ENCODE results near the gene PTPRG. TPM values are rescaled to one million over a fixed set of nuclear protein-coding genes. Genes with fewer than 3 reads are reported as not detected.

Gene PTPRG
- total RNA-seq, 6 experiments from 2014 or later = 29.4 to 34.7 (median 32.7) TPM

- Mint-ChIP-seq H3K4me1 (ENCODE audit: low read depth) (no peaks in the 10 kb centered on the region), H3K27me3 (ENCODE audit: insufficient read depth) (no peaks in the 10 kb centered on the region), H3K36me3 (ENCODE audit: low read depth) (no peaks in the 10 kb centered on the region), H3K27ac (no peak overlapping the region), H3K9me3 (no peaks in the 10 kb centered on the region), H3K4me3 (no peak overlapping the region)
- no peak for TF ChIP-seq CTCF (IDR thresholded peaks at IDR 0.05)
- no peak for DNase-seq
Measured at GRCh38 chr3:62284442-62284841, 723.1 kb downstream of the PTPRG start.

GRCh38 chr3:62287392-62287927, 726.1 kb downstream of the PTPRG start:
- no peak for TF ChIP-seq CTCF (IDR thresholded peaks at IDR 0.05)
- Mint-ChIP-seq H3K4me1 (ENCODE audit: low read depth) (no peaks in the 10 kb centered on the region), H3K36me3 (ENCODE audit: low read depth) (peaks cover 6% of the 10 kb centered on the region; the same call in 1 of the 2 replicates), H3K27ac (no peak overlapping the region), H3K9me3 (no peaks in the 10 kb centered on the region), H3K27me3 (ENCODE audit: insufficient read depth) (no peaks in the 10 kb centered on the region), H3K4me3 (no peak overlapping the region)
- DNase-seq = no peak

GRCh38 chr3:62289922-62290321, 728.6 kb downstream of the PTPRG start:
- H3K4me3 Mint-ChIP-seq = no peak overlapping the region
- H3K27ac Mint-ChIP-seq = no peak overlapping the region
- H3K36me3 Mint-ChIP-seq (ENCODE audit: low read depth) = peaks cover 8% of the 10 kb centered on the region; the same call in 1 of the 2 replicates
- TF ChIP-seq CTCF (IDR thresholded peaks at IDR 0.05) = no peak
- DNase-seq = no peak
- no peaks in the 10 kb centered on the region for H3K27me3 Mint-ChIP-seq (ENCODE audit: insufficient read depth)
- no peaks in the 10 kb centered on the region for H3K9me3 Mint-ChIP-seq
- no peaks in the 10 kb centered on the region for H3K4me1 Mint-ChIP-seq (ENCODE audit: low read depth)

- Mint-ChIP-seq H3K27me3 (ENCODE audit: insufficient read depth) (no peaks in the 10 kb centered on the region), H3K27ac (no peak overlapping the region)
Measured at GRCh38 chr3:62293051-62293780, 731.8 kb downstream of the PTPRG start.

GRCh38 chr3:62295571-62295970, 734.2 kb downstream of the PTPRG start:
- TF ChIP-seq CTCF (IDR thresholded peaks at IDR 0.05) = no peak
- no peaks in the 10 kb centered on the region for H3K9me3 Mint-ChIP-seq
- H3K4me3 Mint-ChIP-seq = no peak overlapping the region
- no peaks in the 10 kb centered on the region for H3K4me1 Mint-ChIP-seq (ENCODE audit: low read depth)
- H3K27me3 Mint-ChIP-seq (ENCODE audit: insufficient read depth) = no peaks in the 10 kb centered on the region
- DNase-seq = no peak
- H3K36me3 Mint-ChIP-seq (ENCODE audit: low read depth) = peaks cover 8% of the 10 kb centered on the region; the same call in 1 of the 2 replicates
- H3K27ac Mint-ChIP-seq = no peak overlapping the region

More at GRCh38 chr3:62293051-62293780, 731.8 kb downstream of the PTPRG start:
- Mint-ChIP-seq H3K4me1 (ENCODE audit: low read depth) (no peaks in the 10 kb centered on the region), H3K4me3 (no peak overlapping the region), H3K36me3 (ENCODE audit: low read depth) (peaks cover 8% of the 10 kb centered on the region; the same call in 1 of the 2 replicates), H3K9me3 (no peaks in the 10 kb centered on the region)
- TF ChIP-seq CTCF (IDR thresholded peaks at IDR 0.05) = no peak
- no peak for DNase-seq
